Measurements from ENCODE around the gene ENTPD2.
A peak's percentile ranks its signal among the peaks of the same experiment; 100 is the strongest.
"Not testable (repeated sequence)": the region's sequence is repeated elsewhere in the genome, so short reads cannot be mapped to it uniquely, and the experiment has no call there.

Gene ENTPD2

GRCh38 chr9:137045294-137046087 lies 8.4 kb downstream of the ENTPD2 start:
- no peak for DNase-seq (ENCODE audit: low read depth)

- no peak for DNase-seq (ENCODE audit: low read depth)
Measured at GRCh38 chr9:137044502-137045177, 9.2 kb downstream of the ENTPD2 start.

GRCh38 chr9:137044037-137044436 lies 9.8 kb downstream of the ENTPD2 start:
- DNase-seq (ENCODE audit: low read depth) = no peak

- no peak for DNase-seq (ENCODE audit: low read depth)
Measured at GRCh38 chr9:137042751-137043727, 10.8 kb downstream of the ENTPD2 start.

GRCh38 chr9:137041124-137041523 lies 12.7 kb downstream of the ENTPD2 start:
- DNase-seq (ENCODE audit: low read depth) = no peak

GRCh38 chr9:137040568-137040967 lies 13.3 kb downstream of the ENTPD2 start:
- DNase-seq (ENCODE audit: low read depth) = no peak

GRCh38 chr9:137039611-137040366 lies 14.1 kb downstream of the ENTPD2 start:
- DNase-seq (ENCODE audit: low read depth) = no peak

GRCh38 chr9:137038916-137039315 lies 14.9 kb downstream of the ENTPD2 start:
- DNase-seq (ENCODE audit: low read depth) = no peak

GRCh38 chr9:137037483-137037882 lies 16.4 kb downstream of the ENTPD2 start:
- DNase-seq (ENCODE audit: low read depth) = no peak

GRCh38 chr9:137037035-137037434 lies 16.8 kb downstream of the ENTPD2 start:
- no peak for DNase-seq (ENCODE audit: low read depth)

GRCh38 chr9:137035937-137036336 lies 17.9 kb downstream of the ENTPD2 start:
- DNase-seq (ENCODE audit: low read depth) = no peak

GRCh38 chr9:137035507-137035834 lies 18.4 kb downstream of the ENTPD2 start:
- DNase-seq (ENCODE audit: low read depth) = no peak

- peak; percentile 77 for DNase-seq (ENCODE audit: low read depth)
Measured at GRCh38 chr9:137034709-137035506, 19.0 kb downstream of the ENTPD2 start.

- DNase-seq (ENCODE audit: low read depth) = no peak
Measured at GRCh38 chr9:137034039-137034708, 19.7 kb downstream of the ENTPD2 start.

- not testable (repeated sequence) for DNase-seq (ENCODE audit: low read depth)
Measured at GRCh38 chr9:137033481-137033880, 20.4 kb downstream of the ENTPD2 start.

- DNase-seq (ENCODE audit: low read depth) = no peak
Measured at GRCh38 chr9:137032858-137033257, 21.0 kb downstream of the ENTPD2 start.

- no peak for DNase-seq (ENCODE audit: low read depth)
Measured at GRCh38 chr9:137031904-137032640, 21.8 kb downstream of the ENTPD2 start, which contains the start of gene FUT7. Gene FUT7, minus strand, starts transcription at chr9:137032088. Its CDS starts 97 bp downstream, at chr9:137031991.

GRCh38 chr9:137030538-137031527 lies 23.0 kb downstream of the ENTPD2 start:
- no peak for DNase-seq (ENCODE audit: low read depth)
